ENCODE data around the gene MOB3A.

Gene MOB3A

GRCh38 chr19:2123682-2124387 lies 27.7 kb upstream of the MOB3A start:
- no peaks in the 10 kb centered on the region for H3K27me3 ChIP-seq (replicated peaks; ENCODE audit: control insufficient read depth, insufficient read depth, low read length, poor library complexity, severe bottlenecking)
- no peak overlapping the region for H3K4me3 ChIP-seq (ENCODE audit: insufficient read depth, low read depth, low read length, poor library complexity, severe bottlenecking)
- H3K9me3 ChIP-seq (ENCODE audit: control insufficient read depth, low read length): no peaks in the 10 kb centered on the region
- H3K4me1 ChIP-seq (ENCODE audit: control insufficient read depth, insufficient read depth, low read length, poor library complexity, severe bottlenecking): no peaks in the 10 kb centered on the region
- H3K36me3 ChIP-seq (ENCODE audit: control insufficient read depth, insufficient read depth, low read length): peaks cover 67% of the 10 kb centered on the region
- no peak for DNase-seq
- H3K27ac ChIP-seq (ENCODE audit: insufficient read depth, low read length, poor library complexity, severe bottlenecking): no peak overlapping the region

DNA sequence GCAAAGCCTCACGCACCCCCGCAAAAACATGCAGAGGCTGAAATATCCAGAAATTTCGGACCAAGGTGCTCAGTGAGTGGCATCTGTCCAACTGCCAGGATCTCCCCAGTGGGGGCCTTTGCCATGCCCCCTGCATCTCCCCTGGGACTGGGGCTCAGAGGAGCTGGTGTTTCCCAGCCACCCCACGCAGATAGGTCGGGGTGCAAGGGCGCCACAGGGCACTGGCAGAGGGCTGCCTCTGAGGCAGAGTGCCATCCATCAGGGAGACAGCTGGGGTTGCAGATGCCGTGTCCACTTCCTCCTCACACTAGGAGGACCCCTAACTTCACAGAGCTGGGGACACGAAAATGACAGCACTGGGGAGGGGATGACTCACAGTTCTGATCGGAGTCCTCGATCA lies 26.9 kb upstream of the MOB3A start:
- H3K27me3 ChIP-seq (replicated peaks; ENCODE audit: control insufficient read depth, insufficient read depth, low read length, poor library complexity, severe bottlenecking): no peaks in the 10 kb centered on the region
- DNase-seq: no peak
- no peak overlapping the region for H3K4me3 ChIP-seq (ENCODE audit: insufficient read depth, low read depth, low read length, poor library complexity, severe bottlenecking)
- H3K4me1 ChIP-seq (ENCODE audit: control insufficient read depth, insufficient read depth, low read length, poor library complexity, severe bottlenecking): no peaks in the 10 kb centered on the region
- no peak overlapping the region for H3K27ac ChIP-seq (ENCODE audit: insufficient read depth, low read length, poor library complexity, severe bottlenecking)
- H3K9me3 ChIP-seq (ENCODE audit: control insufficient read depth, low read length): no peaks in the 10 kb centered on the region
- H3K36me3 ChIP-seq (ENCODE audit: control insufficient read depth, insufficient read depth, low read length): peaks cover 72% of the 10 kb centered on the region

DNA sequence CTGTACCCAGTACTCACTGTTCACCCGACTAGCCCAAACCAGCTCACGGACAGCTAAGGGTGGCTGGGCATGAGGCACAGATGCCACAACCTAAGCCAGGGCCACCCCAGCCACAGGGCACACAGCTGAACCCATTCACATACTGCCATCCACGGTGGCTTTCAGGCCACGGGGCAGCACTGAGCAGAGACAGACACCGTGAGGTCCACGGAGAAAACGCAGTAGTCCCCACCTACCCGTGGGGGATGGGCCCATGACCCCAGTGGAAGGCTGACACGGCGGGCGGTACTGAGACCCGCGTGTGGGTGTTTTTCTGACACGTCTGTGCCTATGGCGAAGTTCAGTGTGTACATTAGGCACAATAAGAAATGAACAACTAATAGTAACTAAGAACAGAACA lies 26.1 kb upstream of the MOB3A start:
- no peaks in the 10 kb centered on the region for H3K27me3 ChIP-seq (replicated peaks; ENCODE audit: control insufficient read depth, insufficient read depth, low read length, poor library complexity, severe bottlenecking)
- DNase-seq: no peak
- no peaks in the 10 kb centered on the region for H3K4me1 ChIP-seq (ENCODE audit: control insufficient read depth, insufficient read depth, low read length, poor library complexity, severe bottlenecking)
- no peak overlapping the region for H3K4me3 ChIP-seq (ENCODE audit: insufficient read depth, low read depth, low read length, poor library complexity, severe bottlenecking)
- no peaks in the 10 kb centered on the region for H3K9me3 ChIP-seq (ENCODE audit: control insufficient read depth, low read length)
- H3K27ac ChIP-seq (ENCODE audit: insufficient read depth, low read length, poor library complexity, severe bottlenecking): no peak overlapping the region
- peaks cover 72% of the 10 kb centered on the region for H3K36me3 ChIP-seq (ENCODE audit: control insufficient read depth, insufficient read depth, low read length)

GRCh38 chr19:2121416-2122051 lies 25.4 kb upstream of the MOB3A start:
- DNase-seq: no peak
- Histone ChIP-seq H3K4me3 (ENCODE audit: insufficient read depth, low read depth, low read length, poor library complexity, severe bottlenecking) (no peak overlapping the region), H3K27me3 (replicated peaks; ENCODE audit: control insufficient read depth, insufficient read depth, low read length, poor library complexity, severe bottlenecking) (no peaks in the 10 kb centered on the region), H3K36me3 (ENCODE audit: control insufficient read depth, insufficient read depth, low read length) (peaks cover 74% of the 10 kb centered on the region), H3K4me1 (ENCODE audit: control insufficient read depth, insufficient read depth, low read length, poor library complexity, severe bottlenecking) (no peaks in the 10 kb centered on the region), H3K27ac (ENCODE audit: insufficient read depth, low read length, poor library complexity, severe bottlenecking) (no peak overlapping the region), H3K9me3 (ENCODE audit: control insufficient read depth, low read length) (no peaks in the 10 kb centered on the region)

DNA sequence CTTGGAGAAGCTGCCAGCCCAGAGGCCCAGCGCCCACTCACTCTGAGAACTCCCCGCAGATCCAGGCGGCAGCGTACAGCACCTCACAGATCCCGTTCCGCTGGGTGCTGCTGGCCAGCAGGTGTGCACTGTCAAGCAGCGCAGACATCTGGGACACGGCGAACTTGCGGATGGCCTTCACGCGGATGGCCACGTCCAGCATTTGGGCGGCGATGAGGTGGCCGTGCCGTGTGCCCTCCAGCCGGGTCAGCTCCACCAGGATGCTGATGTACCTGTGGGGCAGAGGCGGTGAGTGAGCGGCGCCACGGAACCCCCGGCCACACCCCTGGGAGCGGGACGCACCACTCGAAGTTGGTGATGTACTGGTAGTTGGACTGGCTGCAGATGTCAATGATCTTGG lies 24.7 kb upstream of the MOB3A start:
- no peak for DNase-seq

DNA sequence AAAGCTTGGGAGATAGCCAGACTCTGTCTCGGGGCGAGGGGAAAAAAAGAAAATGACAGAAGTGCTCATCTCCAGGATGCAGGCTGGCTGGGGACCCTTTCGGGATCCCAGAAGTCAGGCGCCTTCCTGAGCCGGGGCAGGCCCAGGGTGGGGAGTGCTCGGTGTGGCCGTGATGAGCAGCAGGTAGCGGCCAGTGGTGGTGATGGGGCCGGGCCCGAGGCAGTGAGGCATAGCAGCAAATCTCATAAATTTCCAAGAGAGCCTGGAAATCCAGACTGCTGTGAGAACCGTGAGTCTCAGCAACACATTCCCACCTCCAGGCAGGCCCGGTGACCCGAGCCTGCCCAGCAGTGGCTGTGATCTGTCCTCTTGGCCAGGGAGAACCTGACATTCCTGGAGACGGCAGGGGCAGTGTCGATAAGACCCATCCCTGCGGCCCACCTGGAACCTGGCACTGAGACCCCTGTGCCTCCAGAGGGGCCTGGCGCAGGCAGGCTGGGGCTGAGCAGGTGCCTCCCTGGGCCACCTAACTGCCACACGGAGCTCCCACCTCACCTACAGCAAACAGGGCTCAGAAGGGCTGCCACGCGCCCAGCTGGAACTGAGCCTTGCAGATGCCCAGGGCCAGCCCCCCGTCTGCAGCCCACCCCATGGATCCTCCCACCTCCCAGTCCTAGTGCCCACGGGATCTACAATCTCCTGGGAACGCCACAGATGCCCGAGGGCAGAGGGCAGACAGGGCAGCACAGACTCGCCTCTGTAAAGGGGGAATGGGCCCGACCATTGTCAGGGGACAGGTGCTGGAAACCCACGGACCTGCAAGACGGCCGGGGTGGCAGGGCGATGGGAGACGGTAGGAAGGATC lies 24.0 kb upstream of the MOB3A start:
- no peak overlapping the region for H3K27ac ChIP-seq (ENCODE audit: insufficient read depth, low read length, poor library complexity, severe bottlenecking)
- no peaks in the 10 kb centered on the region for H3K27me3 ChIP-seq (replicated peaks; ENCODE audit: control insufficient read depth, insufficient read depth, low read length, poor library complexity, severe bottlenecking)
- peaks cover 83% of the 10 kb centered on the region for H3K36me3 ChIP-seq (ENCODE audit: control insufficient read depth, insufficient read depth, low read length)
- H3K4me3 ChIP-seq (ENCODE audit: insufficient read depth, low read depth, low read length, poor library complexity, severe bottlenecking): no peak overlapping the region
- H3K9me3 ChIP-seq (ENCODE audit: control insufficient read depth, low read length): no peaks in the 10 kb centered on the region
- DNase-seq: no peak
- no peaks in the 10 kb centered on the region for H3K4me1 ChIP-seq (ENCODE audit: control insufficient read depth, insufficient read depth, low read length, poor library complexity, severe bottlenecking)

More for the DNA sequence above, 24.7 kb upstream of the MOB3A start:
- Histone ChIP-seq H3K4me1 (ENCODE audit: control insufficient read depth, insufficient read depth, low read length, poor library complexity, severe bottlenecking) (no peaks in the 10 kb centered on the region), H3K36me3 (ENCODE audit: control insufficient read depth, insufficient read depth, low read length) (peaks cover 77% of the 10 kb centered on the region), H3K27ac (ENCODE audit: insufficient read depth, low read length, poor library complexity, severe bottlenecking) (no peak overlapping the region), H3K9me3 (ENCODE audit: control insufficient read depth, low read length) (no peaks in the 10 kb centered on the region), H3K27me3 (replicated peaks; ENCODE audit: control insufficient read depth, insufficient read depth, low read length, poor library complexity, severe bottlenecking) (no peaks in the 10 kb centered on the region), H3K4me3 (ENCODE audit: insufficient read depth, low read depth, low read length, poor library complexity, severe bottlenecking) (no peak overlapping the region)

DNA sequence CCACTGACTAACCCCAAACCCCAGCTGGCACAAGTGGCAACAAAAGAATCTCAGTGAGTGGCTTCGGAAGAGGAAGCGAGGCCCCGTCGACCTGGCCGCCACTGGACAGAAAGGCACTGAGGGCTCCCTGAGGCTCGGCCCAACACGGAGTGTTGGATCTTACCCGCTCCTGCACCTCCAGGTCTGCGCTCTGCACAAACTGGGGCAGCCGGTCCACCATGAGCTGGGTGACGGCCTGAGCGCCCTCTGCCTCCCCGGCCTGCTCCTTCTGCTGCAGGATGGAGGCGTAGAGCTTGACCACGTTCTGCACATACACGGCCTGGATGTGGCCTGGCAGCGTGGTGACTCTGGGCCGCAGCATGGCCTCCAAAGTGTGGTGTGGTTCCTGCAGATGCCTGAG lies 22.3 kb upstream of the MOB3A start:
- Histone ChIP-seq H3K9me3 (ENCODE audit: control insufficient read depth, low read length) (no peaks in the 10 kb centered on the region), H3K27me3 (replicated peaks; ENCODE audit: control insufficient read depth, insufficient read depth, low read length, poor library complexity, severe bottlenecking) (no peaks in the 10 kb centered on the region), H3K27ac (ENCODE audit: insufficient read depth, low read length, poor library complexity, severe bottlenecking) (no peak overlapping the region), H3K4me3 (ENCODE audit: insufficient read depth, low read depth, low read length, poor library complexity, severe bottlenecking) (no peak overlapping the region), H3K36me3 (ENCODE audit: control insufficient read depth, insufficient read depth, low read length) (peaks cover 94% of the 10 kb centered on the region), H3K4me1 (ENCODE audit: control insufficient read depth, insufficient read depth, low read length, poor library complexity, severe bottlenecking) (no peaks in the 10 kb centered on the region)
- no peak for DNase-seq

DNA sequence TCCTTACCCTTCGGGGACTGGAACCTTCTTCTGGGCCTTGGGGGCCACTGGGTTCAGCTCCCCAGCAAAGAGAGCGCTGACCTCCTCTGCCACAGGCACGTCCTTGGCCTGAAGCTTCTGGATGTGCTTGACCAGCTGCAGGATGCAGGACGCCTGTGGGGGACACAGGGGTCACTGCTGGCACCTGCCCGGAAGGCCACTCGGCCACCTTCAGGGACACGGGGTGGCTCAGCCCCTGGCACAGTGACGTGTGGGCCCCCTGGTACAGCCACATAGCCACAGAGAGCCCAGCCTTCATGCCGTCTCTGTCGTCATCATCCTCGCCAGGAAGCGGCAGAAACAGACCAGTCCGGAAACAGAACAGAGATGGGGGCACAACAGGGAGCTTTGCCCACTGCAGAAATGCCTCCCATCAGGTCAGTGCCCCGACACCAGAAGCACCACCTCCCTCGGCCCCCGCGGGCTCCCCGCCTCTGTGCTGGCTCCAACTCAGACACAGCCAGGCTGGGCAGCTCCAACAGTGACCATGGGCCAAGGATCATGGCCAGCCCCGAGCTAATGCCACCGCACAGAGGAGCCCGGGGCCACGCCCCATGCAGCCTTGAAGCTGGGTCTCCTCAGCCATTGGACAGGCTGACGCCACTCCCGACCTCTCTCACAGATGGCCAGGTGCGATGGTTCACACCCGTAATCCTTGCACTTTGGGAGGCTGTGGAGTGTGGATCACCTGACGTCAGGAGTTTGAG lies 21.3 kb upstream of the MOB3A start:
- no peak overlapping the region for H3K4me3 ChIP-seq (ENCODE audit: insufficient read depth, low read depth, low read length, poor library complexity, severe bottlenecking)
- H3K9me3 ChIP-seq (ENCODE audit: control insufficient read depth, low read length): no peaks in the 10 kb centered on the region
- H3K27me3 ChIP-seq (replicated peaks; ENCODE audit: control insufficient read depth, insufficient read depth, low read length, poor library complexity, severe bottlenecking): no peaks in the 10 kb centered on the region
- DNase-seq: no peak
- H3K4me1 ChIP-seq (ENCODE audit: control insufficient read depth, insufficient read depth, low read length, poor library complexity, severe bottlenecking): no peaks in the 10 kb centered on the region
- peaks cover 92% of the 10 kb centered on the region for H3K36me3 ChIP-seq (ENCODE audit: control insufficient read depth, insufficient read depth, low read length)
- no peak overlapping the region for H3K27ac ChIP-seq (ENCODE audit: insufficient read depth, low read length, poor library complexity, severe bottlenecking)

- Histone ChIP-seq H3K9me3 (ENCODE audit: control insufficient read depth, low read length) (no peaks in the 10 kb centered on the region), H3K4me3 (ENCODE audit: insufficient read depth, low read depth, low read length, poor library complexity, severe bottlenecking) (no peak overlapping the region), H3K36me3 (ENCODE audit: control insufficient read depth, insufficient read depth, low read length) (peaks cover 92% of the 10 kb centered on the region), H3K4me1 (ENCODE audit: control insufficient read depth, insufficient read depth, low read length, poor library complexity, severe bottlenecking) (no peaks in the 10 kb centered on the region), H3K27me3 (replicated peaks; ENCODE audit: control insufficient read depth, insufficient read depth, low read length, poor library complexity, severe bottlenecking) (no peaks in the 10 kb centered on the region), H3K27ac (ENCODE audit: insufficient read depth, low read length, poor library complexity, severe bottlenecking) (no peak overlapping the region)
- no peak for DNase-seq
Measured at GRCh38 chr19:2116507-2116906, 20.4 kb upstream of the MOB3A start.
